ENCODE results near the gene DDX3X.

GRCh38 chrX:41405551-41405950 is 71.6 kb downstream of the DDX3X start:
- TF ChIP-seq CTCF (IDR thresholded peaks at IDR 0.05; ENCODE audit: low read depth, low read length) = no peak
- no peak for TF ChIP-seq EZH2phosphoT487 (IDR thresholded peaks at IDR 0.05; ENCODE audit: low read depth)

Measured in OCI-LY3 (cell line).